GM12891 (cell line): Measurements from ENCODE around the gene DDA1.
A peak's percentile ranks its signal among the peaks of the same experiment; 100 is the strongest.

ENCODE experiments used
- DNase-seq: peaks from one replicate; pipeline ENCODE4 v3.0.0; 2011; ENCODE audit warnings: low spot score; ENCODE audit not compliant: insufficient read length
- FAIRE-seq: peaks from 2 replicates; lab custom pipeline; 2011; peaks lifted over from hg19 to GRCh38; lab: Jason Lieb, UNC
- PAX5 ChIP-seq: IDR thresholded peaks from 2 replicates; pipeline ENCODE4 v1.6.1; 2011; ENCODE audit warnings: low read length, moderate library complexity, mild to moderate bottlenecking; ENCODE audit not compliant: insufficient read depth, severe bottlenecking
- POLR2A ChIP-seq: IDR thresholded peaks from 2 replicates; pipeline ENCODE4 v1.6.1; 2011; ENCODE audit warnings: low read depth, low read length, control low read depth
- POLR2AphosphoS5 ChIP-seq: IDR thresholded peaks from 2 replicates; pipeline ENCODE4 v1.6.1; 2011; ENCODE audit warnings: low read depth, low read length, control low read depth
- POU2F2 ChIP-seq: IDR thresholded peaks from 2 replicates; pipeline ENCODE4 v1.6.1; 2011; ENCODE audit warnings: low read depth, mild to moderate bottlenecking, control low read depth, low read length, moderate library complexity
- SPI1 ChIP-seq: IDR thresholded peaks from 2 replicates; pipeline ENCODE4 v1.6.1; 2011; ENCODE audit warnings: low read depth, low read length, control low read depth
- TAF1 ChIP-seq: IDR thresholded peaks from 2 replicates; pipeline ENCODE4 v1.6.1; 2011; ENCODE audit warnings: low read depth, low read length, control low read depth

DDA1 gene

DNA sequence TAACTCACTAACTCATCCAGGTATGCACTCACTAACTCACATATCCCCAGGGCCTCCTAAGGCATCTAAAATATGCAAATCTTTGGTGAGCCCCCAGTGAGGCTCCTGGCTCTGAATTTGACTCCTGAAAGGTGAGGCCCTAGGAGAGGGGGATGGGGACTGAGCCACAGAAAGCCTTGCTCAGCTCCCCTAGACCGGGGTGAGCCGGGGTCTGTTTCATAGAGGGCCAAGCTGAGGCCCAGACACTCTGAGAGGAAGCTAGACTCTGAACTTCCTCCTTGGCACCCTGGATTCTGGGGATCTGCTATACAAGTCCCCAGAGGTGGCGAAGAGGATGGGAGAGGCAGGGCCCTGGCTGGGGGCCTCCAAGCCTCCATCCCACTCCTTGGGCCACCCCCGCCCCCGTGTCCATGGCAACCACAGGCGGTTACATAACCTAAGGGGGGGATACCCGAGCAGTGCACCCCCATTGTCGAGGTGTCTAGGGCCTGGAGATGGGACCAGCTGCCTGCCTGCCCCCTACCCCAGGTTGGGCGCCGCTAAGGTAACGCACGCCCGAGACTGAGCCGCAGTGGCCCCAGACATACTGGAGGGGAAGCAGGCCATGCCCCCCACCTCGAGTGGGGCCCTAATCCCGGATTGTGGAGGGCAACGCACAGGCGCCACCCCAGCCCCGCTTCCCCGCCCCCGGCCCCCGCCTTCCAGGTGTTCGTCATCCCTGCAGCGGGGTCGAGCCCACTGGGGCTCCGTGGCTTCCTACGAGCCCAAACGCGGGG lies 6.8 kb upstream of the DDA1 start:
- FAIRE-seq (peak; percentile 20), DNase-seq (no peak)
- TF ChIP-seq POU2F2 (no peak; the same call in 1 of the 2 replicates), POLR2A (no peak), POLR2AphosphoS5 (no peak), PAX5 (no peak), TAF1 (no peak), SPI1 (no peak)

GRCh38 chr19:17303167-17303939 lies 6.0 kb upstream of the DDA1 start, which contains the start of gene ABHD8:
ABHD8 (minus strand) TSS chr19:17303425; CDS start chr19:17301616, 1,809 bp downstream.
- DNase-seq = peak; percentile 91
- FAIRE-seq = peak; percentile 98
- TF ChIP-seq POLR2AphosphoS5 (no peak), POLR2A (0 out of 2 replicates have a peak, but pooled peaks have one; percentile 31), SPI1 (peak; percentile 51)

DNA sequence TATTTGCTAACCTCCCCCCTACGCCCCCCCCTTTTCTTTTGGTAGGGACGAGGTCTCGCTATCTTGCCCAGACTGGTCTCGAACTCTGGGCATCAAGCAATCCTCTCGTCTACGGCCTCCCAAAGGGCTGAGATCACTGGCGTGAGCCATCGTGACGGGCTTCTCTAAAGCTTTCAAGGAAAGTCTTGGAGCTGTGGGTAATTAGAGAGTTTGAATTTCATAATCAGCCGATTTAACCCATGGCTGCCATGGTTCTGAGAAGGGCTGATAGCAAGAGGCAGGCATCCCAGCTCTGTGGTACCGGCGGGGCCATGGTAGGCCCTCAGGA lies 5.5 kb upstream of the DDA1 start:
- DNase-seq (no peak), FAIRE-seq (no peak)
- TF ChIP-seq PAX5 = no peak
- TF ChIP-seq POLR2AphosphoS5 = no peak
- no peak for TF ChIP-seq POLR2A
- TF ChIP-seq SPI1 = no peak
- no peak for TF ChIP-seq TAF1
- TF ChIP-seq POU2F2 = no peak

DNA sequence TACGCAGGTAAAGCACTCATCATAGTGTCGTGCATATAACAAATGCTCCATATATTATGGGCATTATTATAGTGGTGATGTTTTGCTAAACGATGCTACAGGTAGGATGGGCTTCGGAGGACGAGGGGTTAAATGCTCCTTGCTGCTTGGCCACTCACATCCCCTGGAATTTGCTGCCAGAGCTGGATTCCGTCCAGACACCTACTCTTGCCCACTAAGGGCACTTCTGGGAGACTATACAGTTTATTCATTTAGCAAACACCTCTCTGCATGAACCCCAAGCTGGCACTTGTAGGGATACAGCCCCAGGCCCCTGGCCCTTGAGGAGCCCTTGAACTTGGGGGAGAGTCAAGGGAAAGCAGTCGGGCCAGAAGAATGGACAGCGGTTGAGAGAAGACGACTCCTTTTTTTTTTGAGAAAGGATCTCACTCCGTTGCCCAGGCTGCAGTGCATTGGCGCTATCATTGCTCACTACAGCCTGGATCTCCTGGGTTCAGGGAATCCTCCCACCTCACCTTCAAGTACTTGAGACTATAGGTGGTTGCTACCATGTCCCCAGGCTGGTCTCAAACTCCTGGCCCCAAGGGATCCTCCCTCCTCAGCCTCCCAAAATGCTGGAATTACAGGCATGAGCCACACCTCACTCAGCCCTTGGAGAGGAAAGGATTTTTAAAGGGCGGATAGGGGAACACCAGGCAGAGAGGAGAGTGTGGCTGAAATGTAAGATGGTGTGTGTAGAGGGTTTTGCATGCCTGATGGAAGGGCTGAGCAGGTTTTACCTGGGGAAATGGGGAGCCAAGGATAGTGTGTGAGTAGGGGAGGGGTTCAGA lies 4.8 kb upstream of the DDA1 start:
- FAIRE-seq = no peak
- DNase-seq = no peak
- TF ChIP-seq POLR2A = no peak
- TF ChIP-seq POU2F2 = no peak

GRCh38 chr19:17305216-17305516 lies 4.2 kb upstream of the DDA1 start:
- DNase-seq = no peak
- no peak for FAIRE-seq
- no peak for TF ChIP-seq SPI1
- TF ChIP-seq TAF1 = no peak
- TF ChIP-seq POU2F2 = no peak
- no peak for TF ChIP-seq PAX5
- TF ChIP-seq POLR2AphosphoS5 = no peak
- TF ChIP-seq POLR2A = no peak

- FAIRE-seq = peak; percentile 99
- peak; percentile 52; the same call in 1 of the 2 replicates for TF ChIP-seq POLR2A
- no peak for TF ChIP-seq PAX5
- no peak for TF ChIP-seq SPI1
- peak; percentile 31; the same call in 1 of the 2 replicates for TF ChIP-seq TAF1
- 0 out of 2 replicates have a peak, but pooled peaks have one; percentile 30 for TF ChIP-seq POU2F2
- TF ChIP-seq POLR2AphosphoS5 = 0 out of 2 replicates have a peak, but pooled peaks have one; percentile 27
- DNase-seq = peak; percentile 70
These were observed 3.7 kb upstream of the DDA1 start, which contains the start of gene MRPL34 for GRCh38 chr19:17305517-17306284. MRPL34 (plus strand) TSS chr19:17305872; CDS start chr19:17305893, 21 bp downstream.

- DNase-seq = no peak
- no peak for TF ChIP-seq POLR2A
- TF ChIP-seq POLR2AphosphoS5 = no peak
- no peak for TF ChIP-seq TAF1
- TF ChIP-seq POU2F2 = no peak
- no peak for TF ChIP-seq PAX5
- TF ChIP-seq SPI1 = no peak
- FAIRE-seq = no peak
These were observed 3.1 kb upstream of the DDA1 start for GRCh38 chr19:17306285-17306714.

DNA sequence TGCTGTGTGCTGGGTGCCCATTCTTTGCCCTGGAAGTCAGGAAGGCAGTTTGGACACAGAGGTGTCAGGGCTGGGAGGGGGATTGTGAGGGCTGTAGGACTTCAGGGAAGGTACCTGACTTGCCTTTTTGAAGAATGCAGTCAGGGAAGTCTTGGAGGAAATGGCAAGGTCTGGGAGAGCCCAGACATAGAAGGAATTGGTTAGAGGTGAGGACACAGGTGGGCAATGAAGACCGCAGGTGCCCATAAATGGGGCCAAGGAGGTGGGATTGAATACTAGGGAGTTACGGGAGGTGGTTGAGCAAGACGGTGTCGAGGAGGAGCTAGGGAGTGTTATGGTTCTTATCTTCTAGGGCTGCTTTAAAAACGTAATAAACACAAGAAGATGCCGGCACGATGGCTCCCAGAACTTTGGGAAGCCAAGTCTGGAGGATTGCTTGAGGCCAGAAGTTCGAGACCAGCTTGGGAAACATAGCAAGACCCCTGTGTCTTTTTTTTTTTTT lies 1.4 kb upstream of the DDA1 start:
- no peak for TF ChIP-seq SPI1
- no peak for TF ChIP-seq POLR2AphosphoS5
- TF ChIP-seq POU2F2 = no peak
- TF ChIP-seq PAX5 = no peak
- no peak for TF ChIP-seq POLR2A
- no peak for TF ChIP-seq TAF1

More for the DNA sequence above, 1.4 kb upstream of the DDA1 start:
- no peak for DNase-seq
- no peak for FAIRE-seq
